DND-41 (cell line): ENCODE data around the gene MBD6.

Experiments used
- EZH2 ChIP-seq: IDR thresholded peaks from 3 replicates; pipeline ENCODE4 v1.6.1; 2012; ENCODE audit warnings: borderline replicate concordance, low read depth, mild to moderate bottlenecking, moderate library complexity, low read length, inconsistent platforms; ENCODE audit not compliant: severe bottlenecking
- TF ChIP-seq, protein P1 (sequence below): IDR thresholded peaks from 2 replicates; pipeline ENCODE4 v1.5.1; 2012; ENCODE audit warnings: borderline replicate concordance, low read length, moderate library complexity, mild to moderate bottlenecking; ENCODE audit not compliant: poor library complexity, severe bottlenecking; ENCODE audit errors: extremely low read depth

DNA sequence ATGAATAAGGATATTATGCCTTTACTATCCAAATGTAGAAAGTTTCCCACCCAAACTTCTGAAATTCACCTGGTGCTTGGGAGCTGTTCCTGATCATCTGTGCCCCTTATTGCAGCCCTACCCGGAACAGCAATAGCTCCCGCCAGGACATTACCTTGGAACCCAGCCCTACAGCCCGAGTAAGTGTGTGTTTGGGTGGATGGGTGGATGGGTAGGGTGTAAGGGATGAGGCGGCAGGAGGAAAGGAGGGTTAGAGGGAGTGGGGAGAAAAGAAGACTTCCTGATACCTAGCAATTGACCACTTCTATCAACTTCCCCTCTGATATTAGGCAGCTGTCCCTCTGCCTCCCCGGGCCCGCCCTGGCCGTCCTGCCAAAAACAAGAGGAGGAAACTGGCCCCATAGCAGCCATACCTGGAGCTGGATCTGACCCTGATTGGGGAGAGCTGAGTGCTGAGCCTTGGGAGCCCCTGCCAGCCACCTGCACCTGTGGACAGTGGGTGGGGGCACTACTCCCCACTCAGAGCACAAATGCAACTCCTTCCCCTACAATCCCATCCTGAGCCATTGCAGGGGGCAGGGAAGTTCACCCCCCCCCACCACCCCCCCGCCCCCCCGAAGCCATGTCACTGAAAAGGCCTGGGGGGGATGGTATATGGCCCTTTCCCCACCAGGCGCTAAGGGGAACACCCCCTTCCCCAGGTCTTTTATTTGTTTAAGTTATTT, 6.4 kb downstream of the MBD6 start:
- TF ChIP-seq, protein P1, sequence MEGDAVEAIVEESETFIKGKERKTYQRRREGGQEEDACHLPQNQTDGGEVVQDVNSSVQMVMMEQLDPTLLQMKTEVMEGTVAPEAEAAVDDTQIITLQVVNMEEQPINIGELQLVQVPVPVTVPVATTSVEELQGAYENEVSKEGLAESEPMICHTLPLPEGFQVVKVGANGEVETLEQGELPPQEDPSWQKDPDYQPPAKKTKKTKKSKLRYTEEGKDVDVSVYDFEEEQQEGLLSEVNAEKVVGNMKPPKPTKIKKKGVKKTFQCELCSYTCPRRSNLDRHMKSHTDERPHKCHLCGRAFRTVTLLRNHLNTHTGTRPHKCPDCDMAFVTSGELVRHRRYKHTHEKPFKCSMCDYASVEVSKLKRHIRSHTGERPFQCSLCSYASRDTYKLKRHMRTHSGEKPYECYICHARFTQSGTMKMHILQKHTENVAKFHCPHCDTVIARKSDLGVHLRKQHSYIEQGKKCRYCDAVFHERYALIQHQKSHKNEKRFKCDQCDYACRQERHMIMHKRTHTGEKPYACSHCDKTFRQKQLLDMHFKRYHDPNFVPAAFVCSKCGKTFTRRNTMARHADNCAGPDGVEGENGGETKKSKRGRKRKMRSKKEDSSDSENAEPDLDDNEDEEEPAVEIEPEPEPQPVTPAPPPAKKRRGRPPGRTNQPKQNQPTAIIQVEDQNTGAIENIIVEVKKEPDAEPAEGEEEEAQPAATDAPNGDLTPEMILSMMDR, result no peak
- no peak for TF ChIP-seq EZH2
